HL-60 (cell line): Measurements from ENCODE around the gene HOXC13.

Experiments used
- DNase-seq, 2 experiments: peaks; one replicate each; pipeline ENCODE4 v3.0.0-alpha.2; 2010 to 2020; ENCODE audit warnings: low read depth in 1 of 2, low spot score in 1 of 2
- H3K27ac ChIP-seq: fragments of 250-450 bp; sonication (Bioruptor Pico); replicated peaks from 2 replicates; pipeline ENCODE4 v1.5.1; 2020; ENCODE audit warnings: mild to moderate bottlenecking, moderate library complexity
- H3K27me3 ChIP-seq: fragments of 250-450 bp; sonication (Bioruptor Pico); 2 replicates; pipeline ENCODE4 v1.5.1; 2021; ENCODE audit warnings: mild to moderate bottlenecking, moderate library complexity; ENCODE audit not compliant: insufficient read depth, poor library complexity, severe bottlenecking
- H3K4me3 ChIP-seq: replicated peaks from 2 replicates; pipeline ENCODE4 v1.5.1; 2011; ENCODE audit warnings: mild to moderate bottlenecking, control low read depth, low read length; ENCODE audit not compliant: insufficient read depth
- GABPA ChIP-seq: IDR thresholded peaks from 2 replicates; pipeline ENCODE4 v1.6.1; 2012; ENCODE audit warnings: low read depth
- POLR2AphosphoS5 ChIP-seq: IDR thresholded peaks from 2 replicates; pipeline ENCODE4 v1.6.1; 2012; ENCODE audit warnings: low read depth
- SPI1 ChIP-seq: IDR thresholded peaks from 2 replicates; pipeline ENCODE4 v1.6.1; 2012; ENCODE audit warnings: low read depth, mild to moderate bottlenecking, borderline replicate concordance
- TF ChIP-seq, protein P1 (sequence below): IDR thresholded peaks from 2 replicates; pipeline ENCODE4 v1.6.1; 2012; ENCODE audit warnings: low read depth; ENCODE audit not compliant: insufficient replicate concordance
- TF ChIP-seq, protein P2 (sequence below): IDR thresholded peaks from one replicate; pipeline ENCODE4 v1.5.1; 2011; ENCODE audit warnings: low read length, control low read depth, inconsistent platforms; ENCODE audit not compliant: insufficient read depth

Gene HOXC13

DNA sequence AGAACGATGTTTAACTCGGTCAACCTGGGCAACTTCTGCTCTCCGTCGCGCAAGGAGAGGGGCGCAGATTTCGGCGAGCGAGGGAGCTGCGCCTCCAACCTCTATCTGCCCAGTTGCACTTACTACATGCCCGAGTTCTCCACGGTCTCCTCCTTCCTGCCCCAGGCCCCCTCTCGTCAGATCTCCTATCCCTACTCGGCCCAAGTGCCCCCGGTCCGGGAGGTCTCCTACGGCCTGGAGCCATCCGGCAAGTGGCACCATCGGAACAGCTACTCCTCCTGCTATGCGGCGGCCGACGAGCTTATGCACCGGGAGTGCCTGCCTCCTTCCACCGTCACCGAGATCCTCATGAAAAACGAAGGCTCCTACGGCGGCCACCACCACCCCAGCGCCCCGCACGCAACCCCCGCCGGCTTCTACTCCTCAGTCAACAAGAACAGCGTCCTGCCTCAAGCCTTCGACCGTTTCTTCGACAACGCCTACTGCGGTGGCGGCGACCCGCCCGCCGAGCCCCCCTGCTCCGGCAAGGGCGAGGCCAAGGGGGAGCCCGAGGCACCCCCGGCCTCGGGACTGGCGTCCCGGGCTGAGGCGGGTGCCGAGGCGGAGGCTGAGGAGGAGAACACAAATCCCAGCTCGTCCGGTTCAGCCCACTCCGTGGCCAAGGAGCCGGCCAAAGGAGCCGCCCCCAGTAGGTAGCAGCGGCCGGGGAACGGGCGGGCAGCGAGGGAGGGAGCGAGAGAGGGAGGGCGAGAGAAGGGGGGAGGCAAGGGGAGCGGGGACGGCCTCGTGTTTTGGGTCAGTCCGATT is 34.8 kb downstream of the HOXC13 start:
- Histone ChIP-seq H3K27ac (no peak overlapping the region), H3K4me3 (no peak overlapping the region), H3K27me3 (peaks cover 90% of the 10 kb centered on the region)
- no peak for TF ChIP-seq SPI1
- TF ChIP-seq, protein P1, sequence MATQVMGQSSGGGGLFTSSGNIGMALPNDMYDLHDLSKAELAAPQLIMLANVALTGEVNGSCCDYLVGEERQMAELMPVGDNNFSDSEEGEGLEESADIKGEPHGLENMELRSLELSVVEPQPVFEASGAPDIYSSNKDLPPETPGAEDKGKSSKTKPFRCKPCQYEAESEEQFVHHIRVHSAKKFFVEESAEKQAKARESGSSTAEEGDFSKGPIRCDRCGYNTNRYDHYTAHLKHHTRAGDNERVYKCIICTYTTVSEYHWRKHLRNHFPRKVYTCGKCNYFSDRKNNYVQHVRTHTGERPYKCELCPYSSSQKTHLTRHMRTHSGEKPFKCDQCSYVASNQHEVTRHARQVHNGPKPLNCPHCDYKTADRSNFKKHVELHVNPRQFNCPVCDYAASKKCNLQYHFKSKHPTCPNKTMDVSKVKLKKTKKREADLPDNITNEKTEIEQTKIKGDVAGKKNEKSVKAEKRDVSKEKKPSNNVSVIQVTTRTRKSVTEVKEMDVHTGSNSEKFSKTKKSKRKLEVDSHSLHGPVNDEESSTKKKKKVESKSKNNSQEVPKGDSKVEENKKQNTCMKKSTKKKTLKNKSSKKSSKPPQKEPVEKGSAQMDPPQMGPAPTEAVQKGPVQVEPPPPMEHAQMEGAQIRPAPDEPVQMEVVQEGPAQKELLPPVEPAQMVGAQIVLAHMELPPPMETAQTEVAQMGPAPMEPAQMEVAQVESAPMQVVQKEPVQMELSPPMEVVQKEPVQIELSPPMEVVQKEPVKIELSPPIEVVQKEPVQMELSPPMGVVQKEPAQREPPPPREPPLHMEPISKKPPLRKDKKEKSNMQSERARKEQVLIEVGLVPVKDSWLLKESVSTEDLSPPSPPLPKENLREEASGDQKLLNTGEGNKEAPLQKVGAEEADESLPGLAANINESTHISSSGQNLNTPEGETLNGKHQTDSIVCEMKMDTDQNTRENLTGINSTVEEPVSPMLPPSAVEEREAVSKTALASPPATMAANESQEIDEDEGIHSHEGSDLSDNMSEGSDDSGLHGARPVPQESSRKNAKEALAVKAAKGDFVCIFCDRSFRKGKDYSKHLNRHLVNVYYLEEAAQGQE: no peak
- TF ChIP-seq GABPA: no peak
- no peak for TF ChIP-seq POLR2AphosphoS5
- TF ChIP-seq, protein P2, sequence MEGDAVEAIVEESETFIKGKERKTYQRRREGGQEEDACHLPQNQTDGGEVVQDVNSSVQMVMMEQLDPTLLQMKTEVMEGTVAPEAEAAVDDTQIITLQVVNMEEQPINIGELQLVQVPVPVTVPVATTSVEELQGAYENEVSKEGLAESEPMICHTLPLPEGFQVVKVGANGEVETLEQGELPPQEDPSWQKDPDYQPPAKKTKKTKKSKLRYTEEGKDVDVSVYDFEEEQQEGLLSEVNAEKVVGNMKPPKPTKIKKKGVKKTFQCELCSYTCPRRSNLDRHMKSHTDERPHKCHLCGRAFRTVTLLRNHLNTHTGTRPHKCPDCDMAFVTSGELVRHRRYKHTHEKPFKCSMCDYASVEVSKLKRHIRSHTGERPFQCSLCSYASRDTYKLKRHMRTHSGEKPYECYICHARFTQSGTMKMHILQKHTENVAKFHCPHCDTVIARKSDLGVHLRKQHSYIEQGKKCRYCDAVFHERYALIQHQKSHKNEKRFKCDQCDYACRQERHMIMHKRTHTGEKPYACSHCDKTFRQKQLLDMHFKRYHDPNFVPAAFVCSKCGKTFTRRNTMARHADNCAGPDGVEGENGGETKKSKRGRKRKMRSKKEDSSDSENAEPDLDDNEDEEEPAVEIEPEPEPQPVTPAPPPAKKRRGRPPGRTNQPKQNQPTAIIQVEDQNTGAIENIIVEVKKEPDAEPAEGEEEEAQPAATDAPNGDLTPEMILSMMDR: no peak
- DNase-seq: no peak

DNA sequence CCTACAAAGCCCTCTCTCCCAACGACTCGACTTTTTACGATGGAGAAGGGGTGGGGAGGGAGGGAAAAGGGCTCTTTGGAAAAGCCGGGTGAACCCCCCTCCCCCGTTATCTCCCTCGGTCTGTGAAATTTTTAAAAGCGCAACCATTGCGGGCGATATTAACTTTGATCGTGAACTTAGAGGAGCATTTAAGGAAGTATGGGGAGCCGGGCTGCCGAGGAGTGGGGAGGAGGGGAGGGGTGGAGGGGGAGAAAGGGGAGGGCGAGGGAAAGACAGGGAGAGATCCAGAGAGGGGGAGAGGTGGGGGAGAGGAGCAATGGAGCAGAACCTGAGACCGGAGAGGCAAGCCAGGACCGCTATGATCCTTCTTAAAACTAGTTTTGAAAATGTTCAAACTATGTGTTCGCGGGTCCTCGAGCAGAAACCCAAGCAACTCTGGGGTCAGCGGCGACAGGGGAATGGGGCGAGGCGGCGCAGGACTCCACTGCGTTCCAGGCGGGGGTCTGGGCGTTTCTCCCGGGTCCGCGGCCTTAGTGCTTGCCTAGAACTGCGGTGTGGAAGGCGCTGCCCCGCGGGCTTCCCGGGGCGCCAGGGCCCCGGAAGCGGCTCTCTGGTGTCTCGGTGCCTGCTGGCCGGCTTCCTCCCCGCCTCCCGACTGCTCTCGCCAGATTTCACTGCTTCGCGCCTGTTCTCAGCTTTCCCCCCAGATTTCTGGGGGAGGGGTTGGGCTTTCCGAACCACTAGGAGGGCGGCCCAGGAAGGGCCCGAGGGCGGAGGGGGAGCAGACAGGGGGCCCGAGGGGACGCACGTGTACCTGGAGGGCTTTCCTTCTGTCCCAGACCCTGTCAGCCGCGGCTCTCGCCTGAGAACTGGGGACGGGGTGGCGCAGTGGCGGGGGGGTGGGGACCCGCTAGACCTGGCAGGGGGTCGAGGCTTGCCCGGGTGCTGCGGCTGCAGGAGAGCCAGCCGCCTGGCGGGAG is 35.7 kb downstream of the HOXC13 start, which contains the start of gene HOTAIR:
Gene HOTAIR (minus strand): TSS at position 871 of the 980 bp plus-strand sequence.
- DNase-seq: peak in 1 of 2 experiments; percentile 48
- Histone ChIP-seq H3K27ac (no peak within 1 kb of the TSS), H3K4me3 (peak within 1 kb of the TSS; percentile 45), H3K27me3 (peaks cover 89% of the 10 kb centered on the region)
- no peak for TF ChIP-seq POLR2AphosphoS5
- peak; percentile 70; the same call in 1 of the 2 replicates for TF ChIP-seq GABPA

DNA sequence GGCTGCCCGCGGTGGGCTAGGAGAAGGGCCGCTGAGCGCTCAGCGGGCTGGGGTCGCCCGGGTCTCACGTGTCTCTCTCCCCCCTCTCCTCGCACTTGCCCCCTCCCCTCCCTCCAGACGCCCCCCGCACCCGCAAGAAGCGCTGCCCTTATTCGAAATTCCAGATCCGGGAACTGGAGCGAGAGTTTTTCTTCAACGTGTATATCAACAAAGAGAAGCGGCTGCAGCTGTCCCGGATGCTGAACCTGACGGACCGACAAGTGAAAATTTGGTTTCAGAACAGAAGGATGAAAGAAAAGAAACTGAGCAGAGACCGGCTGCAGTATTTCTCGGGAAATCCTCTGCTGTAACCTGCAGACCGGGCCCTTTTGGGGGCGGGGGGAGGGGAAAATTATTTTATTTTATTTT is 36.4 kb downstream of the HOXC13 start:
- H3K4me3 ChIP-seq: no peak overlapping the region
- peaks cover 87% of the 10 kb centered on the region for H3K27me3 ChIP-seq
- no peak for DNase-seq
- TF ChIP-seq POLR2AphosphoS5 (no peak), SPI1 (no peak), GABPA (no peak)
- TF ChIP-seq, protein P1: no peak
- TF ChIP-seq, protein P2: no peak
- no peak overlapping the region for H3K27ac ChIP-seq
